ENCODE data around the gene GARRE1. TPM values are rescaled to one million over a fixed set of nuclear protein-coding genes. Genes with fewer than 3 reads are reported as not detected.

The GARRE1 gene
- total and polyA plus RNA-seq, 2 of the 8 experiments (the other 6 are each of a cell fraction or from before 2014, with no cell fraction given) = 16.4 to 23.1 TPM

DNA sequence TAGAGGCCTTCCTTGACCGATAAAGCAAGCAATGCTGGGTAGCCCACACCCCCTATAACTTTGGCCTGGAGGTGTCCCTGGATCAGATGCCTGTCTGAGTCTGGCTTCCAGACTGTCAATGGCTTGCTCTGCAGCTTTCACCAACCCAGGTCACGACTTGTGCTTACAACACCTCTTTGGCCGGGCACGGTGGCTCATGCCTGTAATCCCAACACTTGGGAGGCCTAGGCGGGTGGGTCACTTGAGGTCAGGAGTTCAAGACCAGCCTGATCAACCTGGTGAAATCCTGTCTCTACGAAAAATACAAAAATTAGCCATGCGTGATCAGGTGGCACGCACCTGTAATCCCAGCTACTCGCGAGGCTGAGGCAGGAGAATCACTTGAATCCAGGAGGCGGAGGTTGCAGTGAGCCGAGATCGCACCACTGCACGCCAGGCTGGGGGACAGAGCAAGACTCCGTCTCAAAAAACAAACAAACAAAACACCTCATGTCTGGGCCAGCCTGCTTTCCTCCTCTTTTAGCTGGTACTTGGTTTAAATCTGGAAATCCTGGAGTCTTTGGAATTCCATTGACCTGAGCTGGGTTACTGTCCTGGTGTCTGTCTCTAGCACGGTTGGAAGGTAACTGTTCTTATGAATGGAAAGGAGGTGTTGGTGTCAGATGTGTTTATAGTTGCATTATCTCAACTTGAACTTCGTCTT is 10.3 kb upstream of the GARRE1 start:
- 92% methylated on average over 17 of the region's 17 CpGs; no CpG with 5 or more reads in 1 of the 2 experiments for WGBS, 2 experiments (ENCODE audit: extremely low coverage in 1 of 2, insufficient coverage in 1 of 2, insufficient read length in 1 of 2, insufficient replicate concordance in 2 of 2, low coverage in 1 of 2, low lambda C conversion rate in 2 of 2, missing lambda C conversion rate in 1 of 2)
- Histone ChIP-seq H3K56ac (replicated peaks; ENCODE audit: insufficient read length, low read depth, low read length) (no peak overlapping the region), H3K18ac (ENCODE audit: extremely low read depth, low read length) (no peak overlapping the region), H3K4ac (replicated peaks; ENCODE audit: insufficient read length, low read depth, low read length) (no peak overlapping the region), H3K23ac (ENCODE audit: insufficient read length) (no peak overlapping the region), H2BK120ac (replicated peaks; ENCODE audit: low read depth, low read length) (no peak overlapping the region), H3K9ac (replicated peaks in 1 of 4; ENCODE audit: extremely low read depth in 1 of 4, low read depth in 3 of 4, low read length in 3 of 4) (no peak overlapping the region), H3K36me3 (ENCODE audit: control insufficient read depth in 2 of 4, insufficient read depth in 4 of 4, low read length in 3 of 4) (no peaks in the 10 kb centered on the region), H2BK5ac (ENCODE audit: low read depth, low read length) (0 out of 2 replicates have a peak overlapping the region, but pooled peaks have one; percentile 24), H3K27ac (ENCODE audit: low read depth, low read length) (no peak overlapping the region), H2BK12ac (ENCODE audit: low read depth, low read length) (0 out of 2 replicates have a peak overlapping the region, but pooled peaks have one; percentile 9), H4K8ac (ENCODE audit: extremely low read depth, insufficient read depth, low read length) (no peak overlapping the region), H3K4me1 (replicated peaks in 1 of 4; ENCODE audit: control insufficient read depth in 3 of 4, insufficient read depth in 4 of 4, low read length in 3 of 4) (peaks cover 0 to 3% (median 0%) of the 10 kb centered on the region in 4 experiments; a peak in 1 of 7 replicates), H3K4me3 (ENCODE audit: extremely low read depth in 1 of 4, insufficient read depth in 2 of 4, low read depth in 3 of 4, low read length in 4 of 4) (no peak overlapping the region), H2AFZ (ENCODE audit: low read length) (no peak overlapping the region), H2BK20ac (ENCODE audit: low read length) (no peak overlapping the region), H3K9me3 (ENCODE audit: insufficient read depth in 2 of 2, low read depth in 1 of 2, low read length in 1 of 2) (no peaks in the 10 kb centered on the region), H3K79me1 (ENCODE audit: low read depth, low read length) (no peaks in the 10 kb centered on the region), H3K23me2 (ENCODE audit: low read depth, low read length) (no peaks in the 10 kb centered on the region), H2BK15ac (ENCODE audit: low read length) (peak overlapping the region; percentile 72; the same call in 1 of the 2 replicates), H3K79me2 (ENCODE audit: control insufficient read depth in 1 of 2, insufficient read depth in 2 of 2, low read length in 2 of 2) (no peaks in the 10 kb centered on the region), H2AK5ac (ENCODE audit: low read depth, low read length) (0 out of 2 replicates have a peak overlapping the region, but pooled peaks have one; percentile 39), H4K91ac (replicated peaks; ENCODE audit: insufficient read length, low read length) (no peak overlapping the region), H3K14ac (ENCODE audit: insufficient read length) (no peak overlapping the region), H4K5ac (ENCODE audit: insufficient read length, low read depth, low read length) (no peak overlapping the region), H4K20me1 (replicated peaks in 1 of 2; ENCODE audit: control insufficient read depth in 1 of 2, insufficient read depth in 2 of 2, low read length in 2 of 2) (no peaks in the 10 kb centered on the region), H3K27me3 (replicated peaks in 1 of 4; ENCODE audit: control insufficient read depth in 3 of 4, extremely low read depth in 1 of 4, insufficient read depth in 3 of 4, low read length in 3 of 4) (no peaks in the 10 kb centered on the region), H3K4me2 (ENCODE audit: insufficient read depth in 1 of 2, low read depth in 2 of 2, low read length in 2 of 2) (no peak overlapping the region)
- FAIRE-seq (no peak), DNase-seq (ENCODE audit: low read depth in 1 of 2, low spot score in 2 of 2) (no peak)
- ChIA-PET POLR2A (ENCODE audit: partially characterized antibody) (interaction anchor here (1.0 to 1.5 kb wide), 3 partner anchors 8 to 71 kb away, joined by 3 to 5 read pairs (median 5); partner anchors contain the start of gene LSM14A), CTCF (ENCODE audit: partially characterized antibody) (interaction anchor here (0.6 to 2.1 kb wide), 11 partner anchors 22 to 466 kb away, joined by 3 to 12 read pairs (median 3); no protein-coding TSS in a partner anchor)

All from H1 (cell line).